Endodermal cell (in vitro differentiated cells): Measurements from ENCODE around the gene COL23A1. TPM values are rescaled to one million over a fixed set of nuclear protein-coding genes. Genes with fewer than 3 reads are reported as not detected.

ENCODE experiments used
- DNase-seq: peaks from one replicate; pipeline ENCODE4 v3.0.0-alpha.2; 2017
- H3K27ac ChIP-seq: 2 replicates; pipeline ENCODE4 v1.5.1; 2013; ENCODE audit warnings: mild to moderate bottlenecking, low read depth, low read length, moderate library complexity
- H3K27me3 ChIP-seq: 2 replicates; pipeline ENCODE4 v1.6.1; 2013; ENCODE audit warnings: mild to moderate bottlenecking, low read length, moderate library complexity; ENCODE audit not compliant: insufficient read depth, control insufficient read depth, poor library complexity, severe bottlenecking
- H3K36me3 ChIP-seq: 2 replicates; pipeline ENCODE4 v1.7.0; 2013; ENCODE audit warnings: mild to moderate bottlenecking, low read length, moderate library complexity; ENCODE audit not compliant: control insufficient read depth, insufficient read depth
- H3K4me1 ChIP-seq: one replicate; pipeline ENCODE4 v1.7.0; 2013; ENCODE audit warnings: low read length; ENCODE audit not compliant: control insufficient read depth, insufficient read depth
- H3K4me3 ChIP-seq: 2 replicates; pipeline ENCODE4 v1.5.1; 2013; ENCODE audit warnings: mild to moderate bottlenecking, low read length, moderate library complexity
- H3K9ac ChIP-seq: 2 replicates; pipeline ENCODE4 v1.6.1; 2013; ENCODE audit warnings: mild to moderate bottlenecking, low read length, moderate library complexity; ENCODE audit not compliant: poor library complexity, severe bottlenecking; ENCODE audit errors: extremely low read depth
- H3K9me3 ChIP-seq: 2 replicates; pipeline ENCODE4 v1.6.1; 2013; ENCODE audit warnings: mild to moderate bottlenecking, low read length, moderate library complexity; ENCODE audit not compliant: control insufficient read depth
- H3K27ac Mint-ChIP-seq: 2 replicates; pipeline ENCODE4 v1.8.0; 2020; ENCODE audit warnings: mixed read lengths
- H3K27me3 Mint-ChIP-seq: 2 replicates; pipeline ENCODE4 v1.8.0; 2021; ENCODE audit warnings: mild to moderate bottlenecking, mixed read lengths; ENCODE audit not compliant: insufficient read depth
- H3K36me3 Mint-ChIP-seq: 2 replicates; pipeline ENCODE4 v1.8.0; 2020; ENCODE audit warnings: low read depth, mixed read lengths
- H3K4me1 Mint-ChIP-seq: 2 replicates; pipeline ENCODE4 v1.8.0; 2020; ENCODE audit warnings: mixed read lengths
- H3K4me3 Mint-ChIP-seq: 2 replicates; pipeline ENCODE4 v1.8.0; 2020; ENCODE audit warnings: mild to moderate bottlenecking, moderate library complexity, mixed read lengths
- H3K9me3 Mint-ChIP-seq: 2 replicates; pipeline ENCODE4 v1.8.0; 2020; ENCODE audit warnings: mild to moderate bottlenecking, mixed read lengths
- WGBS, 2 experiments: methylation state at CpG; one replicate each; pipeline versions ENCODE4 v1.1.5 to v1.1.7; 2013; ENCODE audit warnings: missing lambda C conversion rate in 2 of 2, mixed read lengths in 1 of 2; ENCODE audit not compliant: insufficient coverage in 1 of 2, insufficient read length in 1 of 2; 5-methylcytosine and 5-hydroxymethylcytosine counted together
- total RNA-seq, 2 donors: library from RNA; stranded (reverse); fragmentation: NEBNext Ultra II Directional in 1 of 2; extraction: Animal tissue kit (Norgen Biotek cat#: 25700) in 1 of 2; gene quantifications; 2 replicates in 1 of 2; 3 replicates in 1 of 2; pipeline ENCODE4 v1.2.1, GENCODE V29; 2021
- TF ChIP-seq, protein P1 (sequence below): fragments of 200-600 bp; sonication (generic); conservative IDR thresholded peaks from 2 replicates; pipeline ENCODE4 v1.5.0; 2021; ENCODE audit warnings: antibody characterized with exemption, mild to moderate bottlenecking

COL23A1 gene
- total RNA-seq, 2 donors from 2014 or later, result 50.2 to 71.3 TPM

DNA sequence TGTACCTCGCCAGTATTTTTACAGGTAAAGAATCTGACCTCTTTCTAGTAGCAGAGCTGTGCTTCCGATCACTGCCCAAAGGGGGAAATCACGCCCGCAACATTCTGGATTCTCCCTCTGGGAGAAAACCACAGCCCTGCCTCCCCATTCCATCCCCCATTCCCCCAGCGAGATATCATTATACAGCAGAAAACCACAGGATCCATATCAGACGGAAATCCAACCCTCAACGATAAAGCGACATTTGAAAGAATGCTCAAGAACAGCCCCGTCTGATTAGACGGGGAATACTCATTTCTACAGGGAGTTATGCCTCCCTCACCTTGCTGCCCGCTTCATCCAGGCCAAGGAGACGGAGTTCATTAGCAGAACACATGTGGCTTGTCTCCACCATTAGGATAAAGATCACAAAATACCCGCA lies 172.8 kb downstream of the COL23A1 start:
- Mint-ChIP-seq H3K27me3 (no peaks in the 10 kb centered on the region), H3K27ac (peak overlapping the region; percentile 8), H3K36me3 (no peaks in the 10 kb centered on the region)

DNA sequence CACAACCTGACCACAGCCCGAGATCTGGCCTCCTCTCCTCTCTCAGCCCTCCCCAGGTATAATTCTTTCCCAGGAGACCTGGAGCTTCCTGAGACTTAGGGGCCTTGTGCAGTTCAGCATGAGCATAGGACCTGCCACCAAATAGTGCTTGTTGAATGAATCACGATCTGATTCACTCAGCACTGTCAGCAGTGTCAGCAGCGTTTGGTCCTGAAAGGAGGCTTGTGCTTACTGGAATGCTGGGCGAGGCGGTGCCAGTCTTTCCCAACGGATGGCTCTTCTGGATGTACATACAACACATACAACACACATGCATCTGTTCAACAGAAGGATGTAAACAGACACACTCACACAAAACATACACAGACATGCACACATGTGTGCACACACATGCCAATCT lies 173.3 kb downstream of the COL23A1 start:
- Mint-ChIP-seq H3K9me3 (no peaks in the 10 kb centered on the region), H3K4me1 (peaks cover 42% of the 10 kb centered on the region), H3K27ac (no peak overlapping the region), H3K27me3 (no peaks in the 10 kb centered on the region), H3K4me3 (no peak overlapping the region), H3K36me3 (no peaks in the 10 kb centered on the region)
- H3K4me1 ChIP-seq, result peaks cover 9% of the 10 kb centered on the region
- H3K36me3 ChIP-seq, result no peaks in the 10 kb centered on the region
- no peak overlapping the region for H3K4me3 ChIP-seq
- DNase-seq, result no peak
- 87 to 91% methylated on average over 6 of the region's 6 CpGs for WGBS, 2 experiments
- H3K9me3 ChIP-seq, result no peaks in the 10 kb centered on the region
- no peaks in the 10 kb centered on the region for H3K27me3 ChIP-seq
- no peak overlapping the region for H3K9ac ChIP-seq
- TF ChIP-seq, protein P1, sequence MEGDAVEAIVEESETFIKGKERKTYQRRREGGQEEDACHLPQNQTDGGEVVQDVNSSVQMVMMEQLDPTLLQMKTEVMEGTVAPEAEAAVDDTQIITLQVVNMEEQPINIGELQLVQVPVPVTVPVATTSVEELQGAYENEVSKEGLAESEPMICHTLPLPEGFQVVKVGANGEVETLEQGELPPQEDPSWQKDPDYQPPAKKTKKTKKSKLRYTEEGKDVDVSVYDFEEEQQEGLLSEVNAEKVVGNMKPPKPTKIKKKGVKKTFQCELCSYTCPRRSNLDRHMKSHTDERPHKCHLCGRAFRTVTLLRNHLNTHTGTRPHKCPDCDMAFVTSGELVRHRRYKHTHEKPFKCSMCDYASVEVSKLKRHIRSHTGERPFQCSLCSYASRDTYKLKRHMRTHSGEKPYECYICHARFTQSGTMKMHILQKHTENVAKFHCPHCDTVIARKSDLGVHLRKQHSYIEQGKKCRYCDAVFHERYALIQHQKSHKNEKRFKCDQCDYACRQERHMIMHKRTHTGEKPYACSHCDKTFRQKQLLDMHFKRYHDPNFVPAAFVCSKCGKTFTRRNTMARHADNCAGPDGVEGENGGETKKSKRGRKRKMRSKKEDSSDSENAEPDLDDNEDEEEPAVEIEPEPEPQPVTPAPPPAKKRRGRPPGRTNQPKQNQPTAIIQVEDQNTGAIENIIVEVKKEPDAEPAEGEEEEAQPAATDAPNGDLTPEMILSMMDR, result no peak
- no peak overlapping the region for H3K27ac ChIP-seq

More for the DNA sequence above, 172.8 kb downstream of the COL23A1 start:
- Histone ChIP-seq H3K27me3 (no peaks in the 10 kb centered on the region), H3K4me1 (peaks cover 9% of the 10 kb centered on the region), H3K4me3 (no peak overlapping the region), H3K9me3 (no peaks in the 10 kb centered on the region), H3K27ac (no peak overlapping the region), H3K36me3 (no peaks in the 10 kb centered on the region), H3K9ac (no peak overlapping the region)
- no peaks in the 10 kb centered on the region for H3K9me3 Mint-ChIP-seq
- H3K4me3 Mint-ChIP-seq, result no peak overlapping the region
- 90 to 94% methylated on average over 13 of the region's 13 CpGs for WGBS, 2 experiments
- TF ChIP-seq, protein P1, result peak; percentile 54
- DNase-seq, result peak; percentile 55
- peaks cover 47% of the 10 kb centered on the region for H3K4me1 Mint-ChIP-seq

DNA sequence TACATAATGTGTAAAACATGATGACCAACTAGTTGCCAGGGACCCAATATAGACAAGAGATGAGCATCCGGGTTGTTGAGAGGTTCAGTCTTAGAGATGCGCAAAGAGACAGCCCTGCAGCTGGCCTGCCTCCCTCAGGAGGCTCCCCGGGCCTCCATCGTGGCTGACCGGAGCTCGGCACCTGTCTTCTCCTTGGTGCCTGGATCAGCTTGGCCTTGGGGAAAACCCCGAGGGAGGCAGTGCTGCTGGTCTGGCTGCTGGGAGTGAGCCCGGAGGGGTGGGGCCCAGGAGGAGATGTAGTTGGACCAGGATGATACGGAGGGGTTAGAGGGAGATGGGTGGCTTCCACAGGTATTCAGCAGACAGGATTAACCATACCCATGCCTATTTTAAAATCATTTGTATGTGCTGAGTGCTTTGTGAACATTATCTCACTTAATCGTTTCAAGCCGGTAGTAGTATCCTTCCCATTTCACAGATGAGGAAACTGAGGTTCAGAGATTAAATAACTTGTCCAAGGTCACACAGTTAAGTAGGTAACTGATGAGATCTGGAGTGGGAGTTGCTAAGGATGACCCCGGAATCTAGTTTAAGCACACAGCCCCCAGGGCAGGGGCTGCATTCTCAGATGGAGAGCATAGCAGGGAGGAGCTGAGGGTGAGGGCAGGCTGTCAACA lies 173.8 kb downstream of the COL23A1 start:
- no peak overlapping the region for H3K4me3 Mint-ChIP-seq
- Histone ChIP-seq H3K4me1 (peaks cover 9% of the 10 kb centered on the region), H3K36me3 (no peaks in the 10 kb centered on the region), H3K4me3 (no peak overlapping the region), H3K9me3 (no peaks in the 10 kb centered on the region), H3K9ac (no peak overlapping the region), H3K27me3 (no peaks in the 10 kb centered on the region), H3K27ac (no peak overlapping the region)
- peaks cover 37% of the 10 kb centered on the region for H3K4me1 Mint-ChIP-seq
- H3K36me3 Mint-ChIP-seq, result no peaks in the 10 kb centered on the region
- no peaks in the 10 kb centered on the region for H3K27me3 Mint-ChIP-seq
- TF ChIP-seq, protein P1, result no peak
- no peak overlapping the region for H3K27ac Mint-ChIP-seq
- no peaks in the 10 kb centered on the region for H3K9me3 Mint-ChIP-seq
- peak; percentile 33 for DNase-seq
- 95 to 100% methylated on average over 2 to 11 of the region's 12 CpGs for WGBS, 2 experiments
